Karpas-422 (cell line): Measurements from ENCODE around the gene IFRD2. TPM values are rescaled to one million over a fixed set of nuclear protein-coding genes. Genes with fewer than 3 reads are reported as not detected.
"Not testable (repeated sequence)": the region's sequence is repeated elsewhere in the genome, so short reads cannot be mapped to it uniquely, and the experiment has no call there.

ENCODE experiments used
- DNase-seq: peaks from one replicate; pipeline ENCODE4 v3.0.0-alpha.2; 2015
- H2AFZ ChIP-seq: fragments of 200-600 bp; sonication (generic); 2 replicates; pipeline ENCODE4 v1.6.1; 2014; ENCODE audit warnings: antibody characterized with exemption, low read length, mixed read lengths
- H3K27ac ChIP-seq: fragments of 200-600 bp; sonication (generic); 2 replicates; pipeline ENCODE4 v1.5.1; 2014; ENCODE audit warnings: mild to moderate bottlenecking, low read length, moderate library complexity
- H3K27me3 ChIP-seq: fragments of 200-600 bp; sonication (generic); 2 replicates; pipeline ENCODE4 v1.6.1; 2014; ENCODE audit warnings: low read length, mixed read lengths
- H3K36me3 ChIP-seq: fragments of 200-600 bp; sonication (generic); 2 replicates; pipeline ENCODE4 v1.6.1; 2014; ENCODE audit warnings: low read length, mixed read lengths; ENCODE audit not compliant: insufficient read depth
- H3K4me1 ChIP-seq: fragments of 200-600 bp; sonication (generic); 2 replicates; pipeline ENCODE4 v1.6.1; 2014; ENCODE audit warnings: mild to moderate bottlenecking, low read length, mixed read lengths
- H3K4me2 ChIP-seq: fragments of 200-600 bp; sonication (generic); 2 replicates; pipeline ENCODE4 v1.6.1; 2014; ENCODE audit warnings: low read length, low read depth, mild to moderate bottlenecking; ENCODE audit not compliant: poor library complexity, severe bottlenecking
- H3K4me3 ChIP-seq: fragments of 200-600 bp; sonication (generic); 2 replicates; pipeline ENCODE4 v1.5.1; 2014; ENCODE audit warnings: mild to moderate bottlenecking, antibody characterized with exemption, low read length, mixed read lengths
- H3K79me2 ChIP-seq: fragments of 200-600 bp; sonication (generic); 2 replicates; pipeline ENCODE4 v1.6.1; 2014; ENCODE audit warnings: mild to moderate bottlenecking, low read length, mixed read lengths
- H3K9ac ChIP-seq: fragments of 200-600 bp; sonication (generic); 2 replicates; pipeline ENCODE4 v1.6.0; 2014; ENCODE audit warnings: low read length
- H3K9me2 ChIP-seq: fragments of 200-600 bp; sonication (generic), shearing (Covaris generic); replicated peaks from 2 replicates; pipeline ENCODE4 v1.6.0; 2014; ENCODE audit warnings: mild to moderate bottlenecking, low read length, moderate library complexity; ENCODE audit not compliant: insufficient read depth
- H3K9me3 ChIP-seq: fragments of 300-700, 200-600 bp; sonication (generic); 2 replicates; pipeline ENCODE4 v1.6.1; 2014; ENCODE audit warnings: low read length, mixed read lengths
- H4K20me1 ChIP-seq: fragments of 200-600 bp; sonication (generic); 2 replicates; pipeline ENCODE4 v1.6.1; 2014; ENCODE audit warnings: mild to moderate bottlenecking, antibody characterized with exemption, low read length, low read depth; ENCODE audit not compliant: insufficient read depth
- total RNA-seq: library from RNA; depleted of rRNA; stranded (reverse); fragments of >200 nt; shearing (Covaris generic); gene quantifications from 2 replicates; pipeline ENCODE4 v1.2.3, GENCODE V29; 2014; ENCODE audit warnings: low replicate concordance

Gene IFRD2
- total RNA-seq, 1 experiment from 2014 or later = 75.2 TPM

DNA sequence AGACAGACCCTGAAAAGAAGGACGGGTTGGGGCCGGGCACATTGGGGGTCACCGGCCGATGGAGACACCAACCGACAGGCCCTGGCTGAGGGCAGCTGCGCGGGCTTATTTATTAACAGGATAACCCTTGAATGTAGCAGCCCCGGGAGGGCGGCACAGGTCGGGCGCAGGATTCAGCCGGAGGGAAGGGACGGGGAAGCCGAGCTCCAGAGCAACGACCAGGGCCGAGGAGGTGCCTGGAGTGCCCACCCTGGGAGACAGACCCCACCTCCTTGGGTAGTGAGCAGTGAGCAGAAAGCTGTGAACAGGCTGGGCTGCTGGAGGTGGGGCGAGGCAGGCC is 15.5 kb downstream of the IFRD2 start:
- H3K27me3 ChIP-seq = no peaks in the 10 kb centered on the region
- no peak overlapping the region for H3K4me2 ChIP-seq
- no peak overlapping the region for H2AFZ ChIP-seq
- H3K4me3 ChIP-seq = no peak overlapping the region
- H3K36me3 ChIP-seq = no peaks in the 10 kb centered on the region
- no peak overlapping the region for H3K9ac ChIP-seq
- H4K20me1 ChIP-seq = no peaks in the 10 kb centered on the region
- H3K9me2 ChIP-seq = no peaks in the 10 kb centered on the region
- no peaks in the 10 kb centered on the region for H3K9me3 ChIP-seq
- no peak for DNase-seq
- H3K27ac ChIP-seq = no peak overlapping the region
- no peaks in the 10 kb centered on the region for H3K79me2 ChIP-seq
- H3K4me1 ChIP-seq = peaks cover 3% of the 10 kb centered on the region

DNA sequence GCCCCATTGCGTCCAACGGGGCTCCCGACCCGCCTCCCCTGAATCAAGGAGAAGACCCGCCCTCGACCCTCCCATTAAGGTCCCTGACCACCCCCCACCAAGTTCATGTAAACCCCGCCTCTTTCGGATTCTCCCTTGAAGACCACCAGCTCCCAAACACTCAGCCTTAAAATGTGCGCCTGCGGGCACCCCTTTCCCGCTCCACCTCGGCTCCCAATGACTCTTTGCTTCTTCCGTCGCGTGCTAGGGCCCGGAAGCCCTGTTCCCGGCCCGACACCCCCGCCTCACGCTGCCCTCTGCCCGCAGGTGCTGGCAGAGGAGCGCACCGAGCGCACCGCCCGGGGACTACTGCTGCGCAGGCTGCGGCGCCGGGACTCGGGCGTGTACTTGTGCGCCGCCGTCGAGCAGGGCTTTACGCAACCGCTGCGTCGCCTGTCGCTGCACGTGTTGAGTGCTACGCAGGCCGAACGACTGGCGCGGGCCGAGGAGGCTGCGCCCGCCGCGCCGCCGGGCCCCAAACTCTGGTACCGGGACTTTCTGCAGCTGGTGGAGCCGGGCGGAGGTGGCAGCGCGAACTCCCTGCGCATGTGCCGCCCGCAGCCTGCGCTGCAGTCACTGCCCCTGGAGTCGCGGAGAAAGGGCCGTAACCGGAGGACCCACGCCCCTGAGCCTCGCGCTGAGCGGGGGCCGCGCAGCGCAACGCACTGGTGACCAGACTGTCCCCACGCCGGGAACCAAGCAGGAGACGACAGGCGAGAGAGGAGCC is 16.1 kb downstream of the IFRD2 start:
- no peak overlapping the region for H3K4me3 ChIP-seq
- H3K27me3 ChIP-seq = no peaks in the 10 kb centered on the region

DNA sequence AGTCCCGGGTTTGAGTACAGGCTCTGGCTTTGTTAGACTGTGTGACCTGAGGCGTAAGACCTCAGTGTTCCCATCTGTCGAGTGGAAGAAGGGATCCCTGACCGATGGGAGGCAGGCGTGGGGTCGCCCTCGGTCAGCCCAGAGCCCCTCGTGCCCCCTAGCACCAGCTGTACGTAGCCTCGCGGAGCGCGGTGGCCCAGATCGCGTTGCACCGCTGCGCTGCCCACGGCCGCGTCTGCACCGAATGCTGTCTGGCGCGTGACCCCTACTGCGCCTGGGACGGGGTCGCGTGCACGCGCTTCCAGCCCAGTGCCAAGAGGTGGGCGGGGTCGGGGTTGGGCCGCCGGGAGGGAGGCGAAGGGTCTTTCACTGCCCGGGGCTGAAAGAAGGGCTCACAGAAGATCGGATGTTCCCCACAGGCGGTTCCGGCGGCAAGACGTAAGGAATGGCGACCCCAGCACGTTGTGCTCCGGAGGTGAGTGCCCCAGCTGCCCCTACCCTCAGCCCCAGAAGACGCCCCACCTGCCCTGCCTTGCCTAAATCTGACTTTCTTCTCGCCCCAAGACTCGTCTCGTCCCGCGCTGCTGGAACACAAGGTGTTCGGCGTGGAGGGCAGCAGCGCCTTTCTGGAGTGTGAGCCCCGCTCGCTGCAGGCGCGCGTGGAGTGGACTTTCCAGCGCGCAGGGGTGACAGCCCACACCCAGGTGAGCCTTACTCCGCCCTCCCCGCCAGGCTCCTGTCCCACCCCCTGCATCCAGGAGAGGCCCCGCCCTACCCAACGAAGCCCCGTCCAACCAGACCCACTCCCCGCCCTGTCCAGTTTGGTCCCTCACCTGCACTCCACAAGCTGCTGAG is 16.9 kb downstream of the IFRD2 start:
- Histone ChIP-seq H3K9me2 (no peaks in the 10 kb centered on the region), H4K20me1 (no peaks in the 10 kb centered on the region), H3K4me1 (peaks cover 3% of the 10 kb centered on the region), H3K36me3 (no peaks in the 10 kb centered on the region), H3K4me2 (no peak overlapping the region), H3K27ac (no peak overlapping the region), H2AFZ (no peak overlapping the region), H3K4me3 (no peak overlapping the region), H3K9ac (no peak overlapping the region), H3K9me3 (no peaks in the 10 kb centered on the region), H3K27me3 (no peaks in the 10 kb centered on the region), H3K79me2 (no peaks in the 10 kb centered on the region)
- DNase-seq = no peak

More for the DNA sequence above, 16.1 kb downstream of the IFRD2 start:
- Histone ChIP-seq H3K4me2 (no peak overlapping the region), H2AFZ (no peak overlapping the region), H3K9me3 (no peaks in the 10 kb centered on the region), H3K9ac (no peak overlapping the region), H3K79me2 (no peaks in the 10 kb centered on the region), H3K4me1 (peaks cover 3% of the 10 kb centered on the region), H4K20me1 (no peaks in the 10 kb centered on the region), H3K9me2 (no peaks in the 10 kb centered on the region), H3K36me3 (no peaks in the 10 kb centered on the region), H3K27ac (no peak overlapping the region)
- DNase-seq = no peak

DNA sequence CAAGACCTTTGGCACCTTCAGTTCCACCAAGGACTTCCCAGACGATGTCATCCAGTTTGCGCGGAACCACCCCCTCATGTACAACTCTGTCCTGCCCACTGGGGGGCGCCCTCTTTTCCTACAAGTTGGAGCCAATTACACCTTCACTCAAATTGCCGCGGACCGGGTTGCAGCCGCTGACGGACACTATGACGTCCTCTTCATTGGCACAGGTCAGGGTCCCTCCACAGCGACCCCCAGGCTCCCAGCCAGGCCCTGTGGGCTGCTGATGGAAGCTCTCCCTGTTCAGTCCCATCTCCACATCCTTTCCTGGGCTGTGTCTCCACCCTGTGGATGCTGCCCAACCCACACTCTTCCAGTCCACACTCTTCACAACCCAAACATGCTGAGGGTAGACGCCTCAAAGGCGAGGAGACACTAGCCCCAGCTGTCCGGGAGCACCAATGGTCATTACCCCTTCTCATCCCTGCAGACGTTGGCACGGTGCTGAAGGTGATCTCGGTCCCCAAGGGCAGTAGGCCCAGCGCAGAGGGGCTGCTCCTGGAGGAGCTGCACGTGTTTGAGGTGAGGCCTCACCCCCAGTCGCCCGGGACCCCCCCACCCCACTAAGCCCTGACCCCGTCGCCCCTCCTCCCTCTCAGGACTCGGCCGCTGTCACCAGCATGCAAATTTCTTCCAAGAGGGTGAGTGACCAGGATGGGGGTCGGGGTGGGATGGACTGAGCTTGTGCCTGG is 17.7 kb downstream of the IFRD2 start:
- DNase-seq = peak; percentile 93
- no peak overlapping the region for H2AFZ ChIP-seq

GRCh38 chr3:50273689-50274065 is 18.6 kb downstream of the IFRD2 start:
- no peak overlapping the region for H3K4me2 ChIP-seq
- no peaks in the 10 kb centered on the region for H3K27me3 ChIP-seq
- H4K20me1 ChIP-seq = no peaks in the 10 kb centered on the region
- peaks cover 3% of the 10 kb centered on the region for H3K4me1 ChIP-seq
- no peaks in the 10 kb centered on the region for H3K9me2 ChIP-seq
- no peak overlapping the region for H2AFZ ChIP-seq
- H3K27ac ChIP-seq = no peak overlapping the region
- H3K79me2 ChIP-seq = no peaks in the 10 kb centered on the region
- no peak overlapping the region for H3K4me3 ChIP-seq
- no peaks in the 10 kb centered on the region for H3K9me3 ChIP-seq
- DNase-seq = no peak
- no peaks in the 10 kb centered on the region for H3K36me3 ChIP-seq
- no peak overlapping the region for H3K9ac ChIP-seq

More for the DNA sequence above, 17.7 kb downstream of the IFRD2 start:
- H3K27me3 ChIP-seq = no peaks in the 10 kb centered on the region
- no peak overlapping the region for H3K27ac ChIP-seq
- H3K4me3 ChIP-seq = no peak overlapping the region
- no peak overlapping the region for H3K9ac ChIP-seq
- H3K79me2 ChIP-seq = no peaks in the 10 kb centered on the region
- peaks cover 3% of the 10 kb centered on the region for H3K4me1 ChIP-seq
- no peak overlapping the region for H3K4me2 ChIP-seq
- no peaks in the 10 kb centered on the region for H3K9me2 ChIP-seq
- H3K9me3 ChIP-seq = no peaks in the 10 kb centered on the region
- H3K36me3 ChIP-seq = no peaks in the 10 kb centered on the region
- no peaks in the 10 kb centered on the region for H4K20me1 ChIP-seq

DNA sequence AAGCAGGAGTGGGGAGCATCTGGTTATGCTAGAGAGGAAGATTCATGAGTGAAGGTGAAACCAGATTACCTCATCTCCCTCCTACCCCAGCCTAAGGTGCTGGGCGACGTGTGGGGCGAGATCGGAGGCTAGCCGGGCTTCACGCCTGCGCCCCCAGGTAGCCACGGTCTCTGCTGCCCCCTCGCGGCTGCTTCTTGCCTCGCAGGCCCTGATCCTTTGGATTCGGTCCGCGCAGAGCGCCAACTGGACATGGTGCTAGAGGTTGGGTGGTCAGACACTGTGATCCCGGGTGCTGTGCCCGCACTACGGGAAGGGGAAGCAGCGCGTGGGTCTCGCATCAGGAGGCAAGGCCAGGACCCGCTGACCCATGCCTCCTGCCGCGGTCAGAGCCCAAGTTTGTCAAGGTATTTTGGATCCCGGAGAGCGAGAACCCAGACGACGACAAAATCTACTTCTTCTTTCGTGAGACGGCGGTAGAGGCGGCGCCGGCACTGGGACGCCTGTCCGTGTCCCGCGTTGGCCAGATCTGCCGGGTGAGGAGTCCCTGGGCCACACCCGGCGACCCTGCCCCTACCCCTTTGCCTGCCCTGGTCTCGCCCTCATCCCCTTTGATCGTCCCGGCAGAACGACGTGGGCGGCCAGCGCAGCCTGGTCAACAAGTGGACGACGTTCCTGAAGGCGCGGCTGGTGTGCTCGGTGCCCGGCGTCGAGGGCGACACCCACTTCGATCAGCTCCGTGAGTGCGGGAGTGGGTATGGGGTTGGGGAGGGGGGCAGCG is 19.1 kb downstream of the IFRD2 start:
- Histone ChIP-seq H3K4me2 (peak overlapping the region; percentile 55), H3K9ac (no peak overlapping the region), H3K79me2 (no peaks in the 10 kb centered on the region), H4K20me1 (no peaks in the 10 kb centered on the region), H2AFZ (no peak overlapping the region), H3K4me3 (no peak overlapping the region; the same call in 1 of the 2 replicates), H3K9me3 (no peaks in the 10 kb centered on the region), H3K27me3 (no peaks in the 10 kb centered on the region), H3K36me3 (no peaks in the 10 kb centered on the region), H3K27ac (no peak overlapping the region), H3K9me2 (no peaks in the 10 kb centered on the region), H3K4me1 (peaks cover 3% of the 10 kb centered on the region)
- DNase-seq = peak; percentile 95

- not testable (repeated sequence) for H2AFZ ChIP-seq, H3K9ac ChIP-seq, H4K20me1 ChIP-seq, H3K27me3 ChIP-seq, H3K36me3 ChIP-seq, H3K79me2 ChIP-seq, H3K27ac ChIP-seq, DNase-seq, H3K4me3 ChIP-seq, H3K9me3 ChIP-seq, H3K4me1 ChIP-seq, H3K9me2 ChIP-seq
- H3K4me2 ChIP-seq = peak overlapping the region; percentile 55
Measured at GRCh38 chr3:50272538-50272910, 19.7 kb downstream of the IFRD2 start.
